Measurements from ENCODE around the gene ZNF592.

GRCh38 chr15:84737005-84737404 lies 11.4 kb upstream of the ZNF592 start:
- no peak for TF ChIP-seq CTCF (IDR thresholded peaks at IDR 0.05; ENCODE audit: extremely low read depth in 1 of 2, insufficient read depth in 1 of 2, low read depth in 1 of 2, low read length in 2 of 2)
- no peak for TF ChIP-seq EZH2 (IDR thresholded peaks at IDR 0.05; ENCODE audit: borderline replicate concordance, low read depth, low read length, severe bottlenecking)
- TF ChIP-seq JUN (IDR thresholded peaks at IDR 0.05; ENCODE audit: borderline replicate concordance, insufficient read depth, insufficient read length, low read depth), result no peak
- TF ChIP-seq POLR2A (IDR thresholded peaks at IDR 0.05; ENCODE audit: low read depth, low read length), result no peak
- no peak for TF ChIP-seq POLR2AphosphoS5 (IDR thresholded peaks at IDR 0.05; ENCODE audit: insufficient read depth, low read depth, low read length)
- no peak for TF ChIP-seq MYC (IDR thresholded peaks at IDR 0.05; ENCODE audit: low read depth, low read length)
- TF ChIP-seq, protein P1, sequence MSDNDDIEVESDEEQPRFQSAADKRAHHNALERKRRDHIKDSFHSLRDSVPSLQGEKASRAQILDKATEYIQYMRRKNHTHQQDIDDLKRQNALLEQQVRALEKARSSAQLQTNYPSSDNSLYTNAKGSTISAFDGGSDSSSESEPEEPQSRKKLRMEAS (IDR thresholded peaks at IDR 0.05; ENCODE audit: insufficient read depth, insufficient read length), result no peak
- no peak for TF ChIP-seq GATA2 (IDR thresholded peaks at IDR 0.05; ENCODE audit: insufficient read depth, insufficient read length, low read depth, low read length)
